H1 (cell line): ENCODE data around the gene ZDHHC20. TPM values are rescaled to one million over a fixed set of nuclear protein-coding genes. Genes with fewer than 3 reads are reported as not detected.

Experiments
- CTCF ChIA-PET: fragments of 300-600 bp; sonication (Branson Sonifier 250); formaldehyde crosslinking; loops from one replicate; lab custom pipeline; 2021; ENCODE audit not compliant: partially characterized antibody; lab: Charles Lee
- POLR2A ChIA-PET: fragments of 300-600 bp; sonication (Branson Sonifier 250); formaldehyde crosslinking; loops from one replicate; lab custom pipeline; 2021; ENCODE audit warnings: inconsistent platforms; ENCODE audit not compliant: partially characterized antibody; lab: Charles Lee
- DNase-seq, 2 experiments: peaks; one replicate each; pipeline versions ENCODE4 v3.0.0 to v3.0.0-alpha.2; 2010 to 2022; ENCODE audit warnings: low spot score in 2 of 2, low read depth in 1 of 2, mixed read lengths in 1 of 2
- FAIRE-seq: peaks from 2 replicates; lab custom pipeline; 2011; peaks lifted over from hg19 to GRCh38; lab: Jason Lieb, UNC
- H2AFZ ChIP-seq: 2 replicates; pipeline ENCODE4 v1.8.1; 2012; ENCODE audit warnings: low read length, inconsistent platforms
- H2AK5ac ChIP-seq: 2 replicates; pipeline ENCODE4 v1.6.1; 2013; ENCODE audit warnings: low read depth, low read length
- H2BK120ac ChIP-seq: replicated peaks from 2 replicates; pipeline ENCODE3; 2013; ENCODE audit warnings: low read depth, low read length, inconsistent platforms
- H2BK12ac ChIP-seq: 2 replicates; pipeline ENCODE4 v1.6.1; 2013; ENCODE audit warnings: low read depth, low read length
- H2BK15ac ChIP-seq: 2 replicates; pipeline ENCODE4 v1.6.1; 2013; ENCODE audit warnings: low read length
- H2BK20ac ChIP-seq: 2 replicates; pipeline ENCODE4 v1.6.1; 2013; ENCODE audit warnings: low read length
- H2BK5ac ChIP-seq: 2 replicates; pipeline ENCODE4 v1.6.1; 2013; ENCODE audit warnings: low read depth, low read length
- H3K14ac ChIP-seq: 2 replicates; pipeline ENCODE4 v1.6.1; 2013; ENCODE audit warnings: inconsistent platforms; ENCODE audit not compliant: insufficient read length
- H3K18ac ChIP-seq: 2 replicates; pipeline ENCODE4 v1.6.1; 2013; ENCODE audit warnings: low read length; ENCODE audit errors: extremely low read depth
- H3K23ac ChIP-seq: 2 replicates; pipeline ENCODE4 v1.6.1; 2013; ENCODE audit warnings: inconsistent platforms; ENCODE audit not compliant: insufficient read length
- H3K23me2 ChIP-seq: 2 replicates; pipeline ENCODE4 v1.6.1; 2013; ENCODE audit warnings: low read depth, low read length
- H3K27ac ChIP-seq: 2 replicates; pipeline ENCODE4 v1.6.1; 2011; ENCODE audit warnings: low read depth, low read length, inconsistent platforms
- H3K27me3 ChIP-seq, 4 experiments: replicated peaks in 1 of 4; 1 replicate in 1 of 4; 2 replicates in 3 of 4; pipeline versions ENCODE4 v1.6.1 to v1.8.1; 2011 to 2013; ENCODE audit warnings: low read length in 3 of 4, mild to moderate bottlenecking in 3 of 4, inconsistent platforms in 2 of 4, mixed read lengths in 2 of 4, moderate library complexity in 1 of 4; ENCODE audit not compliant: control insufficient read depth in 3 of 4, insufficient read depth in 3 of 4; ENCODE audit errors: extremely low read depth in 1 of 4
- H3K36me3 ChIP-seq, 4 experiments: 2 replicates each; pipeline versions ENCODE4 v1.6.1 to v1.8.1; 2011 to 2013; ENCODE audit warnings: mild to moderate bottlenecking in 4 of 4, low read length in 3 of 4, moderate library complexity in 2 of 4, control low read depth in 1 of 4, inconsistent platforms in 1 of 4; ENCODE audit not compliant: insufficient read depth in 4 of 4, control insufficient read depth in 2 of 4
- H3K4ac ChIP-seq: replicated peaks from 2 replicates; pipeline ENCODE3; 2013; ENCODE audit warnings: low read length, low read depth, mixed read lengths, inconsistent platforms; ENCODE audit not compliant: insufficient read length
- H3K4me1 ChIP-seq, 4 experiments: replicated peaks in 1 of 4; 1 replicate in 1 of 4; 2 replicates in 3 of 4; pipeline versions ENCODE4 v1.6.1 to v1.8.1; 2011 to 2013; ENCODE audit warnings: low read length in 3 of 4, inconsistent platforms in 2 of 4, mixed read lengths in 1 of 4; ENCODE audit not compliant: insufficient read depth in 4 of 4, control insufficient read depth in 3 of 4
- H3K4me2 ChIP-seq, 2 experiments: 2 replicates each; pipeline versions ENCODE4 v1.6.1 to v1.8.1; 2011 to 2013; ENCODE audit warnings: low read depth in 2 of 2, low read length in 2 of 2, control low read depth in 1 of 2, inconsistent platforms in 1 of 2, mild to moderate bottlenecking in 1 of 2; ENCODE audit not compliant: insufficient read depth in 1 of 2
- H3K4me3 ChIP-seq, 4 experiments: fragments of 200-600, 300-600 bp in 1 of 4; sonication (generic), shearing (Covaris generic), sonication (Bioruptor Twin) in 1 of 4; 2 replicates each; pipeline versions ENCODE4 v1.5.1 to v1.8.1; 2011 to 2016; ENCODE audit warnings: low read length in 4 of 4, low read depth in 3 of 4, control low read depth in 2 of 4, inconsistent platforms in 2 of 4, mild to moderate bottlenecking in 2 of 4, mixed read lengths in 1 of 4, moderate library complexity in 1 of 4; ENCODE audit not compliant: insufficient read depth in 2 of 4; ENCODE audit errors: extremely low read depth in 1 of 4
- H3K56ac ChIP-seq: replicated peaks from 2 replicates; pipeline ENCODE3; 2013; ENCODE audit warnings: low read depth, mild to moderate bottlenecking, mixed read lengths, low read length, inconsistent platforms; ENCODE audit not compliant: insufficient read length
- H3K79me1 ChIP-seq: 2 replicates; pipeline ENCODE4 v1.6.1; 2013; ENCODE audit warnings: low read depth, low read length, control low read depth
- H3K79me2 ChIP-seq, 2 experiments: 2 replicates each; pipeline versions ENCODE4 v1.6.1 to v1.8.1; 2012 to 2013; ENCODE audit warnings: low read length in 2 of 2, mild to moderate bottlenecking in 2 of 2, inconsistent platforms in 1 of 2; ENCODE audit not compliant: insufficient read depth in 2 of 2, control insufficient read depth in 1 of 2
- H3K9ac ChIP-seq, 4 experiments: replicated peaks in 1 of 4; 1 replicate in 1 of 4; 2 replicates in 3 of 4; pipeline versions ENCODE4 v1.6.1 to v1.8.1; 2011 to 2013; ENCODE audit warnings: low read depth in 3 of 4, low read length in 3 of 4, control low read depth in 2 of 4, mild to moderate bottlenecking in 2 of 4, moderate library complexity in 2 of 4, inconsistent platforms in 1 of 4; ENCODE audit errors: extremely low read depth in 1 of 4
- H3K9me3 ChIP-seq, 2 experiments: 2 replicates each; pipeline versions ENCODE4 v1.6.1 to v1.8.1; 2012 to 2013; ENCODE audit warnings: mild to moderate bottlenecking in 2 of 2, moderate library complexity in 2 of 2, control low read depth in 1 of 2, inconsistent platforms in 1 of 2, low read depth in 1 of 2, low read length in 1 of 2, mixed read lengths in 1 of 2; ENCODE audit not compliant: insufficient read depth in 2 of 2
- H4K20me1 ChIP-seq, 2 experiments: replicated peaks in 1 of 2; 2 replicates each; pipeline versions ENCODE3 to v1.8.1; 2011 to 2013; ENCODE audit warnings: inconsistent platforms in 2 of 2, low read length in 2 of 2, mild to moderate bottlenecking in 1 of 2; ENCODE audit not compliant: insufficient read depth in 2 of 2, control insufficient read depth in 1 of 2
- H4K5ac ChIP-seq: 2 replicates; pipeline ENCODE4 v1.6.1; 2013; ENCODE audit warnings: low read length, low read depth, mixed read lengths, inconsistent platforms; ENCODE audit not compliant: insufficient read length
- H4K8ac ChIP-seq: 2 replicates; pipeline ENCODE4 v1.8.0; 2013; ENCODE audit warnings: mild to moderate bottlenecking, moderate library complexity, low read length, inconsistent platforms; ENCODE audit not compliant: insufficient read depth; ENCODE audit errors: extremely low read depth
- H4K91ac ChIP-seq: replicated peaks from 2 replicates; pipeline ENCODE3; 2013; ENCODE audit warnings: low read length, mixed read lengths, inconsistent platforms; ENCODE audit not compliant: insufficient read length
- NANOG ChIP-seq: IDR thresholded peaks from 2 replicates; pipeline ENCODE4 v1.6.1; 2011; ENCODE audit warnings: low read length, low read depth, mild to moderate bottlenecking, inconsistent platforms; ENCODE audit not compliant: insufficient read depth, poor library complexity, severe bottlenecking
- POLR2A ChIP-seq, 2 experiments: IDR thresholded peaks; 1 replicate in 1 of 2; 2 replicates in 1 of 2; pipeline ENCODE4 v1.6.1; 2011; ENCODE audit warnings: low read depth in 2 of 2, low read length in 2 of 2, mild to moderate bottlenecking in 2 of 2; ENCODE audit errors: control extremely low read depth in 1 of 2
- POLR2AphosphoS5 ChIP-seq: IDR thresholded peaks from 2 replicates; pipeline ENCODE4 v1.6.1; 2011; ENCODE audit warnings: low read depth, low read length
- RAD21 ChIP-seq, 2 experiments: IDR thresholded peaks in 1 of 2; conservative IDR thresholded peaks in 1 of 2; 2 replicates each; pipeline ENCODE4 v1.6.1; 2011; ENCODE audit warnings: low read depth in 2 of 2, low read length in 2 of 2, improper control_type of control experiment in 1 of 2, inconsistent platforms in 1 of 2, mild to moderate bottlenecking in 1 of 2, moderate library complexity in 1 of 2
- RFX5 ChIP-seq: IDR thresholded peaks from 2 replicates; pipeline ENCODE4 v1.6.1; 2011; ENCODE audit warnings: low read depth, low read length, improper control_type of control experiment, borderline replicate concordance
- TAF1 ChIP-seq: IDR thresholded peaks from 2 replicates; pipeline ENCODE4 v1.6.1; 2011; ENCODE audit warnings: mild to moderate bottlenecking, low read depth, low read length
- TBP ChIP-seq: IDR thresholded peaks from 2 replicates; pipeline ENCODE4 v1.6.1; 2011; ENCODE audit warnings: low read depth, low read length, improper control_type of control experiment
- WGBS, 2 experiments: shearing (Covaris generic) in 1 of 2; methylation state at CpG; one replicate each; pipeline versions ENCODE4 v1.1.6 to v1.1.7; 2013 to 2015; ENCODE audit warnings: low lambda C conversion rate in 2 of 2, mixed read lengths in 2 of 2, inconsistent platforms in 1 of 2, low coverage in 1 of 2, missing lambda C conversion rate in 1 of 2; ENCODE audit not compliant: insufficient replicate concordance in 2 of 2, insufficient coverage in 1 of 2, insufficient read length in 1 of 2; ENCODE audit errors: extremely low coverage in 1 of 2, missing lambda C conversion rate in 1 of 2; 5-methylcytosine and 5-hydroxymethylcytosine counted together
- polyA plus RNA-seq, 7 experiments: library from polyadenylated mRNA; depleted of rRNA in 3 of 7; stranded (reverse) in 5 of 7; unstranded in 2 of 7; fragments of >200 nt in 5 of 7; fragments of 200-250 nt in 2 of 7; gene quantifications; 1 replicate in 5 of 7; 2 replicates in 1 of 7; 4 replicates in 1 of 7; pipeline versions ENCODE4 v1.2.1 to v1.2.3, GENCODE V29; 2011 to 2013; ENCODE audit warnings: missing spikeins in 2 of 7, mixed read lengths in 2 of 7
- total RNA-seq: library from RNA; stranded (reverse); fragmentation: NEBNext Ultra II Directional; extraction: Animal tissue kit (Norgen Biotek cat#: 25700); gene quantifications from 2 replicates; pipeline ENCODE4 v1.2.1, GENCODE V29; 2021

Gene ZDHHC20
- total and polyA plus RNA-seq, 2 of the 8 experiments (the other 6 are each of a cell fraction or from before 2014, with no cell fraction given) = 16.4 to 89.0 TPM

DNA sequence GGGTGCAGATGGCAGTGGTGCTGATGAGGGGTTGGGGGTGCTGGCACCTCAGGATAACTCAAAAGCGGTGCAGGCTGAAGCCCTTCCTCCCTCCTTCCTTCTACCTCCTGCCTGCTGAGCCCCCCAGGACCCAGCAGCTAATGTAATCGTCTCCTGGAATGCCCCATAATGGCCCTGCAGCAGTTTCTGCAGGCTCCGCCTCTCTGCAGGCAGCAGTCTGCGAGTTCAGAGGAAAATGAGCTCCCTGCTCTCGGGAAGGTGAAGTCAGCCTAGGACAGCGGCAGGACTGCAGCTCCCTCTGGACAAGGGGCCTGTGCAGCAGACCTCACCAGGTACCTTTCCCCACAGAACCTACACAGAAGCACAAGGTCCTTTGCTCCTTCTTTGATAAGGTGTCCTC lies 130.9 kb downstream of the ZDHHC20 start:
- Histone ChIP-seq H3K23ac (no peak overlapping the region), H2BK120ac (peak overlapping the region; percentile 57), H2BK15ac (0 out of 2 replicates have a peak overlapping the region, but pooled peaks have one; percentile 61), H3K79me1 (no peaks in the 10 kb centered on the region), H3K23me2 (peaks cover 2% of the 10 kb centered on the region; the same call in 1 of the 2 replicates), H2BK12ac (peak overlapping the region; percentile 90; the same call in 1 of the 2 replicates), H3K79me2 (no peaks in the 10 kb centered on the region), H4K8ac (no peak overlapping the region), H3K36me3 (no peaks in the 10 kb centered on the region), H4K20me1 (no peaks in the 10 kb centered on the region), H3K27ac (no peak overlapping the region), H3K4me1 (peaks cover 19 to 32% (median 21%) of the 10 kb centered on the region in 4 experiments), H3K4ac (no peak overlapping the region), H2AFZ (no peak overlapping the region), H3K9me3 (no peaks in the 10 kb centered on the region), H4K5ac (no peak overlapping the region), H3K56ac (no peak overlapping the region), H3K9ac (no peak overlapping the region), H4K91ac (peak overlapping the region; percentile 45), H3K4me2 (peak overlapping the region; percentile 83 to 91), H3K27me3 (peaks cover 0 to 2% (median 0%) of the 10 kb centered on the region in 4 experiments; a peak in 2 of 7 replicates), H3K4me3 (peak overlapping the region in 2 of 4 experiments; percentile 21 to 60; a peak in 3 of 8 replicates), H2BK20ac (peak overlapping the region; percentile 28; the same call in 1 of the 2 replicates), H3K18ac (peak overlapping the region; percentile 52; the same call in 1 of the 2 replicates), H3K14ac (no peak overlapping the region), H2BK5ac (peak overlapping the region; percentile 76; the same call in 1 of the 2 replicates), H2AK5ac (no peak overlapping the region)
- 9% methylated on average over 5 of the region's 6 CpGs; no CpG with 5 or more reads in 1 of the 2 experiments for WGBS, 2 experiments
- POLR2A ChIA-PET = interaction anchor here (0.8 to 5.7 kb wide), 9 partner anchors 9 to 131 kb away, joined by 3 to 68 read pairs (median 5); partner anchors contain the start of gene ZDHHC20
- TF ChIP-seq RFX5 (no peak), TAF1 (0 out of 2 replicates have a peak, but pooled peaks have one; percentile 37), TBP (peak; percentile 45; the same call in 1 of the 2 replicates), NANOG (peak; percentile 31), POLR2AphosphoS5 (peak; percentile 49; the same call in 1 of the 2 replicates), RAD21 (IDR thresholded peaks at IDR 0.05 in 1 of 2, conservative IDR thresholded peaks at IDR 0.05 in 1 of 2; ENCODE audit: low read depth in 2 of 2, low read length in 2 of 2) (peak in 1 of 2 experiments; percentile 20; a peak in 1 of 4 replicates), POLR2A (IDR thresholded peaks at IDR 0.05; ENCODE audit: control extremely low read depth in 1 of 2, low read depth in 2 of 2, low read length in 2 of 2) (no peak; a peak in 1 of 3 replicates)
- FAIRE-seq = peak; percentile 86
- CTCF ChIA-PET = interaction anchor here (1.1 to 5.4 kb wide), 7 partner anchors 9 to 149 kb away, joined by 4 to 40 read pairs (median 4); no protein-coding TSS in a partner anchor
- peak in 1 of 2 experiments; percentile 53 for DNase-seq
